WERI-Rb-1 (cell line): ENCODE measurements around the gene TMEM272.

Experiments
- DNase-seq: peaks from one replicate; pipeline ENCODE4 v3.0.0-alpha.2; 2020
- H3K27ac ChIP-seq: fragments of 250-450 bp; sonication (Bioruptor Pico); 2 replicates; pipeline ENCODE4 v1.5.1; 2020; ENCODE audit warnings: mild to moderate bottlenecking, moderate library complexity
- H3K27me3 ChIP-seq: fragments of 250-450 bp; sonication (Bioruptor Pico); 2 replicates; pipeline ENCODE4 v1.5.1; 2021; ENCODE audit warnings: mild to moderate bottlenecking, low read depth, moderate library complexity; ENCODE audit not compliant: insufficient read depth, severe bottlenecking
- H3K36me3 ChIP-seq: fragments of 250-450 bp; sonication (Bioruptor Pico); 2 replicates; pipeline ENCODE4 v1.5.1; 2020; ENCODE audit warnings: mild to moderate bottlenecking, moderate library complexity
- H3K4me3 ChIP-seq: 2 replicates; pipeline ENCODE4 v1.5.1; 2011; ENCODE audit warnings: low read depth, mild to moderate bottlenecking, control low read depth, low read length
- H3K9me3 ChIP-seq: fragments of 250-450 bp; sonication (Bioruptor Pico); 2 replicates; pipeline ENCODE4 v1.5.1; 2021; ENCODE audit warnings: mild to moderate bottlenecking, moderate library complexity; ENCODE audit not compliant: severe bottlenecking
- TF ChIP-seq, protein P1 (sequence below): IDR thresholded peaks from 2 replicates; pipeline ENCODE4 v1.5.1; 2011; ENCODE audit warnings: low read depth, mild to moderate bottlenecking, control low read depth, inconsistent platforms, low read length

Gene TMEM272

DNA sequence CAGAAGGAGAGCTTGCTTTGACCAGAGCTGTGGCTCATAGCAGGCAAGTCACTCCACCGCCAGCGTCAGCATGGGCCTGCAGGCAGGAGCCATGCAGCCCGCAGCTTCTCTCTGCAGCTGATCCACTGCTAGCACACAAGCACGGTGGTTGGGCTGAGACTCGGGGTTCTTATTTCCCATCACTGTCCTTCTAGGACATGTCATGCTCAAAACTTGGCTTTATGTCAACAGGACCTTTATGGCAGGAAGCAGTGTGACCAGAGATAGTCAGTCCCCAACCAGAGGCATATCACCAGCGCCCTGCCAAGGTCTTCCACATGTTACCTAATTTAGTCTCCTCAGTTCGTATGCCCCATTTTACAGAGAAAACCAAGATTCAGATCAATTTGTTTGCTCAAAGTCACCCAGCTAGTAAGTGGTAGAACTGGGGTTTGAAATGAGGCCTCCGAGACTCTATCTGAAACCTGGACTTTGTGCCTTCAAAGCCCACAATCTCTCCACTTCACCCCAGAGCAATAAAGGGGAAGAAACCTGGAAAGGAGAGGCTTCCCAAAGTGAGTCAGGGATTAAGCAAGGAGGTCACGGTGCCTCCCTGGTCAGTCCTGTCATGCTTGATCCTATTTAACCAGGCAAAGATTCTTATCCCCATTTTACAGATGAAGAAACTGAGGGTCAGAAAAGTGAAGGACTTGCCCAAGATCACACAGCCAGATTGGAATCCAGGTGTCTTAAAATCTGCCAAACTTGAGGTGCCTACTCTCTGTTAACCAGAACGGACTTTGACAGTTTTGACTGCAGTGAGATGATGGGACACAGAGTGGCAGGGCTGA lies 5.1 kb downstream of the TMEM272 start:
- Histone ChIP-seq H3K36me3 (no peaks in the 10 kb centered on the region), H3K9me3 (no peaks in the 10 kb centered on the region), H3K4me3 (no peak overlapping the region), H3K27me3 (no peaks in the 10 kb centered on the region), H3K27ac (no peak overlapping the region)
- TF ChIP-seq, protein P1, sequence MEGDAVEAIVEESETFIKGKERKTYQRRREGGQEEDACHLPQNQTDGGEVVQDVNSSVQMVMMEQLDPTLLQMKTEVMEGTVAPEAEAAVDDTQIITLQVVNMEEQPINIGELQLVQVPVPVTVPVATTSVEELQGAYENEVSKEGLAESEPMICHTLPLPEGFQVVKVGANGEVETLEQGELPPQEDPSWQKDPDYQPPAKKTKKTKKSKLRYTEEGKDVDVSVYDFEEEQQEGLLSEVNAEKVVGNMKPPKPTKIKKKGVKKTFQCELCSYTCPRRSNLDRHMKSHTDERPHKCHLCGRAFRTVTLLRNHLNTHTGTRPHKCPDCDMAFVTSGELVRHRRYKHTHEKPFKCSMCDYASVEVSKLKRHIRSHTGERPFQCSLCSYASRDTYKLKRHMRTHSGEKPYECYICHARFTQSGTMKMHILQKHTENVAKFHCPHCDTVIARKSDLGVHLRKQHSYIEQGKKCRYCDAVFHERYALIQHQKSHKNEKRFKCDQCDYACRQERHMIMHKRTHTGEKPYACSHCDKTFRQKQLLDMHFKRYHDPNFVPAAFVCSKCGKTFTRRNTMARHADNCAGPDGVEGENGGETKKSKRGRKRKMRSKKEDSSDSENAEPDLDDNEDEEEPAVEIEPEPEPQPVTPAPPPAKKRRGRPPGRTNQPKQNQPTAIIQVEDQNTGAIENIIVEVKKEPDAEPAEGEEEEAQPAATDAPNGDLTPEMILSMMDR = no peak
- DNase-seq = no peak

DNA sequence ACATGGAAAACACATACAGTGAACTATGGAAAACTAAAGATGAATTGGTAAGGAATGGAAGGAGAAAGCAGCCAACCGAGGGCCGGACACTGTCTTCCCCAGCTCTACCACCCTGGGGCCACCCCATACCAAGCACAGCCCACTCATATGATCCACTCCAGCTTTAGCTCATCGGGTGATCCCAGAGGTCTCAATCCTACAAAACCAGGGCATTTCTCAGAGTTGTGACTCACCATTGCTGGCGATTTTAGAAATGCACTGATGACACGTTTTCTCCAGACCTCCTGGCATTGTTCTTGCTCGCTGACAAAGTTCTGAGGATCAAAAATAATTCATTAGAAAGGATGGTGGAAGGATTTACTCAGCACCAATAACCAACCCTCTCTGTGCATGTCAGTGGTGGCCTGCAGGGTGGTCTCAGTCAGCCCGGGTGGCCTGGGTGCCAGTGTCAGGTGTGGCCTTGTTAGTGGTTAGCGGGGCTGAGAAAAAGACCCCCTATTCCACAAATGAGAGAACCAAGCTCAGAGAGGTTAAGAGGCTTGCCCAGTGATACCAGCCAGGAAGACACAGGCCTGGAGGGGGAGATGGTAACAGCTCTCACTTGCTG lies 6.6 kb downstream of the TMEM272 start:
- Histone ChIP-seq H3K9me3 (no peaks in the 10 kb centered on the region), H3K27ac (no peak overlapping the region), H3K36me3 (no peaks in the 10 kb centered on the region), H3K4me3 (no peak overlapping the region), H3K27me3 (no peaks in the 10 kb centered on the region)
- TF ChIP-seq, protein P1 = no peak
- DNase-seq = no peak

DNA sequence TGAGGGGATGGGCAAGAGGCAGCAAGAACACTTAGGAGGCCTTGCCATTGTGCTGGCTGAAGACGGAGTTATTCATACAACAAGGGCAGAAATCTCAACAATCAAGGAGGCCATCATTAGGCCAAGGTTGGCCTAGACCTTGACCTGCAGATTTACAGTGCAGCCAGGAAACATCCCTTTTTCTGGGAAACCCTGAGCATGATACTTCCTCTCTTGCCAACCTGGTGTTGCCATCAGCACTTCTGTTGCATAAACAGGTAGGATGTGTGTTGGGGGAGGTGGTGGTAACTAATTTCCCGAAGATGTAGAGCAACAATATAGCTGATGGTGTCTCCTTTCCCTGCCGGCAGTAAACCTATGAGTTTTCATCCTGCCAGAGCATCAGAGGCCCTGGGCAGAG lies 8.0 kb downstream of the TMEM272 start:
- Histone ChIP-seq H3K4me3 (no peak overlapping the region), H3K36me3 (no peaks in the 10 kb centered on the region), H3K27ac (no peak overlapping the region), H3K27me3 (no peaks in the 10 kb centered on the region), H3K9me3 (no peaks in the 10 kb centered on the region)
- TF ChIP-seq, protein P1 = no peak
- DNase-seq = no peak

DNA sequence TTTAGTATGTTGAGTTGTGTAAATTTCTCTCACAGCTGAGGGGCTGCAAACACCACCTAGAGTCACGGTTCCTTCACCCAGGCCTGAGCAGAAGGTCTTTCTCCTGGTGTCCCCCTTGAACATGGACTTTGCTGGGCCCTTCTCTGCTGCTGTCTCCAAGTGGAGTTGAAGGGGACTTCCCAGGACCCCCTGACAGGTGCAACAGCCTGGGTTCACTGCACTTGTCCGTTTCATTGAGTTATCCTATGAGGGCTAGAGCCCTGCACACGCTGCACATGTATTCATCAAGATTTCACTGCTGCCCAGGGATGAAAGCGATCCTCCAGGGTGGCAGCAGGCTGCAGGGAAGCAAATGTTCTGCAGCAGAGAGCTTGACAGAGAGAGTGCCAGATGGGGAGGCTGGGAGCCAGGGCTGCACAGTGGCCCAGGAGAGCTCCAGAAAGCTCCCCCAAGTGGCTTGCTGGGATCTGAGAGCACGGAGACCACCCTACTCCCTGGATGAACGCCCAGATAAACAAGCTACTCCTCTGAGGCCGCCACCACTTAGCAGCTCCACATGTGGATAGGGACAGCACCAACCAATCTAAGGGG lies 10.3 kb downstream of the TMEM272 start:
- Histone ChIP-seq H3K27ac (no peak overlapping the region), H3K9me3 (no peaks in the 10 kb centered on the region), H3K4me3 (no peak overlapping the region), H3K36me3 (no peaks in the 10 kb centered on the region), H3K27me3 (no peaks in the 10 kb centered on the region)
- DNase-seq = no peak
- TF ChIP-seq, protein P1 = no peak

DNA sequence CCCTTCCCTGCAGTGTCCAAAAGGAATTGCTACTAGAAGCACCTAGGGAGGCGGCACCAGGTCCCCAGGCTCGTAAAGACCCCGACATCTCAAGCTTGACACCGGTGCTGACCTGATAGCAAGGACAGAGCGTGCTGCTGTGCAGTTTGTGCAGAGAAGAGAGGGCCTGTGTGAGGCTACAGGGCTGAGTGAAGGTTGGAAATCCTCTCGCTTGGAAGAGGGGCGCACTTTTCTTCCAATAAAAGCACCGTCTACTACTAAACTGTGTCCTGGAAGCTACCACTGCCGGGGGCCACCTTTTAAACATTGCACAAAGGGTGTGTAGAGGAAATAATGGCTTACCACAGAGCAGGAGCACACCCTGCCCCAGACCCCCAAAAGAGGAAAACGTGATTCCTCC lies 11.0 kb downstream of the TMEM272 start:
- Histone ChIP-seq H3K9me3 (no peaks in the 10 kb centered on the region), H3K36me3 (no peaks in the 10 kb centered on the region), H3K4me3 (no peak overlapping the region), H3K27me3 (no peaks in the 10 kb centered on the region), H3K27ac (no peak overlapping the region)
- DNase-seq = no peak
- TF ChIP-seq, protein P1 = no peak
